GM18502 (cell line): ENCODE results near the gene PCSK2.
"Not testable (repeated sequence)": the region's sequence is repeated elsewhere in the genome, so short reads cannot be mapped to it uniquely, and the experiment has no call there.

Source experiments
- ATAC-seq: cut with Tn5 transposase; IDR thresholded peaks from one replicate; pipeline ENCODE4 v1.9.1; 2021; ENCODE audit warnings: mild to moderate bottlenecking; ENCODE audit not compliant: unreplicated experiment, poor library complexity

Gene PCSK2, protein sequence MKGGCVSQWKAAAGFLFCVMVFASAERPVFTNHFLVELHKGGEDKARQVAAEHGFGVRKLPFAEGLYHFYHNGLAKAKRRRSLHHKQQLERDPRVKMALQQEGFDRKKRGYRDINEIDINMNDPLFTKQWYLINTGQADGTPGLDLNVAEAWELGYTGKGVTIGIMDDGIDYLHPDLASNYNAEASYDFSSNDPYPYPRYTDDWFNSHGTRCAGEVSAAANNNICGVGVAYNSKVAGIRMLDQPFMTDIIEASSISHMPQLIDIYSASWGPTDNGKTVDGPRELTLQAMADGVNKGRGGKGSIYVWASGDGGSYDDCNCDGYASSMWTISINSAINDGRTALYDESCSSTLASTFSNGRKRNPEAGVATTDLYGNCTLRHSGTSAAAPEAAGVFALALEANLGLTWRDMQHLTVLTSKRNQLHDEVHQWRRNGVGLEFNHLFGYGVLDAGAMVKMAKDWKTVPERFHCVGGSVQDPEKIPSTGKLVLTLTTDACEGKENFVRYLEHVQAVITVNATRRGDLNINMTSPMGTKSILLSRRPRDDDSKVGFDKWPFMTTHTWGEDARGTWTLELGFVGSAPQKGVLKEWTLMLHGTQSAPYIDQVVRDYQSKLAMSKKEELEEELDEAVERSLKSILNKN

DNA sequence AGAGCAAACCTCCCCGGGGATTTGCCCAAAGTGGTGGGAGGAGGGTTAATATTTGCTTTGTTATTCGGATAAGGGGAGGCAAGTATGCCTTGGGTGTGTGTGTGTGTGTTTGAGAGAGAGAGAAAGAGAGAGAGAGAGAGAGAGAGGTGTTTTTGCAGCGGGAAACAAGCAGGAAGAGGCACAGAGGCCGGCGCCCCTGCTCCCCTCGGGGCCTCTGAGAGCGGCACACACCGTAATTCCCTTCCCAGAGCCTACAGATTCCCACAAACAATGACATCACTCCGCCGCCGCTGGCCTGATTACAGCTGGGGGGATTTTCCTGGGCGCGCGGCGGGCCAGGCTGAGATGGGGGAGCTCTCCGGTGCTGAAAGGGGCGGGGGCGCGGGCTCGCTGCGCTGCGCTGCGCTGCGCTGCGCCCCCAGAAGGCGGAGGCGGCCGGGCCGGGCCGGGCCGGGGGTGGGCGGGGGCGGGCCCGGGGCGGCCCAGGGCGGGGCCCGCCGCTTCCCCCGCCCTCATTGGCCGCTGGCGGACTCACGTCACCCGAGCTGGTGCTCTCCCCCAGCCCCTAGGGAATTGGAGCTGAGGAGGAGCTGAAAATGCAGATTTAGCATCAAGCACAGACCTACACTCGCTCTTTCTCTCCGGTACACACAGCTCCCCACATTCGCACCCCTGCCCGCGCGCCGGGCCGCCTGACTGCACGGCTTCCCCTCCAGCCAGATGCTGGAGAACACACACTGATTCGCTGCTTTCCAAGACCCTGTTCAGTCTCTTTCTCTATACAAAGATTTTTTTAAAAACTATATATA, at the start of gene PCSK2:
Gene PCSK2 (plus strand): TSS at position 631 of the 809 bp plus-strand sequence. CDS start 266 bp downstream, outside the sequence.
- ATAC-seq = peak; percentile 62

DNA sequence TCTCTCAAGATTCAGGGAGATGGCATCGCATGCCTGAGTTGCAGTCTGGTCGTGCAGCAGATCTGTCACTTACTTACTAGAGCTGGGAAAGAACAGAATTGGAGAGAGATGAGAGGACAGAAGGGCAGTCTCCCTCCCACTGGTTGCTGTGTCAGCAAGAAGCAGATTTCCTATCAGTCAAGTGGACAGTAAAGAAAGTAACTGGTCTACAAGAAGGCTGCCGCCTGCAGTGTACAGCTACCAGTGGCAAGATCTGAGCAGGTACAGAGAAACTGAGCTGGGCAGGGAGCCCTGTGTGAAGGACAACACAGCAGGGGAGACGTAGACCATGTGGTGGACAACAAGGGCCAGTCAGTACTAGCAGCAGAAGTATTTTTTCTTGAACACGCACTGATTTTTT, 49.5 kb upstream of the PCSK2 start:
- ATAC-seq = no peak

DNA sequence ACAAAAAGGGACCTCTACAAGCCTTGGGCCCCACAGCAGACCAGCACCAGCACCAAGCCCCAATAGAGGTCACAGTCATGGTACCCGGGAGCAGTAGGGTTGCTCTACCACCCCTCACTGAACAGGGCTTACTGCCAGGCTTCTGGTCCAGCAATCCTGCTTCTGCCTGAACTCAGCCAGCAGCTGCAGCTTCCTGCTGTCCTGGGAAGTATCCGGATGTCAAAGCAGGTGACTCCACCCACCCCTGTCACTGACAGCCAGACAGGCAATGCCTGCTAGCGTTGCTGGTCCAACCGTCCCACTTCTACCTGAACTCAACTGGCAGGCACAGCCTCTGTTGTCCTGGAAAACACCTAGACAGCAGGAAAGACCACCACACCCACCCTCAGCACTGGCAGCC, 47.0 kb upstream of the PCSK2 start:
- ATAC-seq = no peak

DNA sequence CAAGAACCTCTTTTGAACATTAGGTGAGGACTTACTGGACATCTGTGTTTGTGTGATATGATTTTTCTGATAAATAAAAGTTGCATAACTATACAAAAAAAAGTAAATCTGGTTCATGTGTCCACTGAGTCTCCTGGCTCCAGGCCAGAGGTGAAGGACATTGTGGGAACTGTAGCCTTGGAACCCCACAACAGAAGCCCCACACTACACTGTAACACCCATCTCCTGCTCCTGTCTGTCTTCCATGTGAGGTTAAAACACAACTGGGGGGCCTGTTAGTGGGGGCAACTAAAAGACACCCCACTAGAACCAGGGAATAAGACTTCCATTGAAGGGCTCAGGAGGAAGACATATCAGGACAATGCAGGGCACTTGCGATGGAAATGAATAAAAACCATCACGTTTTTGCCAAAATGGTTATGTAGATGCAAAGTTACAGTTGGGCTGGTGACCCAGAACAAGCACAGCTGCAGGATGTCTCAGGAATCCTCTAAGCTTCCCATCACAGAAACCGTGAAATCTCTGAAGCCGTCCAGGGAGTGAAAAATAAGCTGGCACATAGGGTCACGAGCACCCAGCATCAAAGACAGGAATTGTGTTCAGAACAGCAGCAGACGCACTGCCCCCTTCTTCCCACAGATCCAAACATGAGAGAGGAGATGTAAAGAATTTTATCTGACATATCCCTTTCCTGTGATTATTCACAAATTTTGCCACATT, 36.7 kb upstream of the PCSK2 start:
- no peak for ATAC-seq

DNA sequence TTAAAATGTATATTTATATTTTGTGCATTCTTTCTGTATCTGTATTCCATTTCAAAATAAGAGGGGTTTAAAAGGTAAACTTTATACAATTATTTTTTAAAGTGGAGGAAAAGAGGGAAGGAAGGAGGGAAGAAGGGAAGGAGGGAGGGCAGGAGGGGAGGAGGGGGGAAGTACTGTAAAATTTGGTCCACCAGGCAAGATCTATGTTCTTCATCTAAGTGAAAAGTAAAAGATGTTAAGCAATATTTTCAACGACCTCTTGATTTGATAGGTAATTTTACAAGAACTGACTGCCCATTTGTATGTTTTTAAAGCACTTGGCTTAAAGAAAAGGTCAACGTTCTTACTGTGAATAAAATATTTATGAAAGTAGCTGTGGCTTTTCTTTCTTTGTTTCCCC, 29.8 kb upstream of the PCSK2 start:
- ATAC-seq = no peak

DNA sequence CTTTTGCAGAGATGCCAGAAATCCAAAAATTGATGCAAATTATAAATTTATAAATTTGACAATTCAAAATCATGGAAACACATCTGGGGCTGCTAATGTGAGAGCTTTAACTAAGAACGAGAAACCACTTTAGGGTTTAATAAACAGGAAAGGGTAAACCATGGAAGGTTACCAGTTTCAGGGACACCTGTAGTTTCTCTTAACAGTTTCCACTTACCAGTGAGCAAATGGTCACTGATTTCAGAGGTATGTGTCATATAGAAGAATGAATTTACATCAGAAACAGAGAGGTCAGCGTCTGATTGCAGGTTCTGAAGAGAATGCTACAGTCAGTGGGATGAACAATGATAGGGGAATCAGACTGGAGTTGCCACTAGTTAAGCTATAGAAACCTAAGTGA, 24.8 kb upstream of the PCSK2 start:
- ATAC-seq = no peak

DNA sequence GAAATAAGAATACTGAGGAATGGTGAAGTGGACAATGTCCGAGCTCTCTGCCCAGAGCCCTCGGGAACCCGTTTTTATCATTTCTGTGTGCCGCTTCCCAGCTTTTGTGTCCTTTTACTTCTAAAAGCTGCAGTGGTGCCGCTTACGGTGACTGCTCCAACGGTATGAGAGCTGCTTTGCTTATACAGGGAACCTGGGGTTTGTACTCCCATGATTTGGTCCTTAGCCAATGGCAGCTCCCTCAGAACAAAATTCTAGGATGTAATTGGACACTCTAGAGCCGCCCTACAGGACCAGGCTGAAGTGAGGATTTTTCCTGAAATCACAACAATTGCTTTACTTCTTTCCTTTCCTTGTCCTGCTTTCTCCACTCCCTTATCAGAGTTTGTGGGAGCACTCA, 24.2 kb upstream of the PCSK2 start:
- ATAC-seq = no peak

DNA sequence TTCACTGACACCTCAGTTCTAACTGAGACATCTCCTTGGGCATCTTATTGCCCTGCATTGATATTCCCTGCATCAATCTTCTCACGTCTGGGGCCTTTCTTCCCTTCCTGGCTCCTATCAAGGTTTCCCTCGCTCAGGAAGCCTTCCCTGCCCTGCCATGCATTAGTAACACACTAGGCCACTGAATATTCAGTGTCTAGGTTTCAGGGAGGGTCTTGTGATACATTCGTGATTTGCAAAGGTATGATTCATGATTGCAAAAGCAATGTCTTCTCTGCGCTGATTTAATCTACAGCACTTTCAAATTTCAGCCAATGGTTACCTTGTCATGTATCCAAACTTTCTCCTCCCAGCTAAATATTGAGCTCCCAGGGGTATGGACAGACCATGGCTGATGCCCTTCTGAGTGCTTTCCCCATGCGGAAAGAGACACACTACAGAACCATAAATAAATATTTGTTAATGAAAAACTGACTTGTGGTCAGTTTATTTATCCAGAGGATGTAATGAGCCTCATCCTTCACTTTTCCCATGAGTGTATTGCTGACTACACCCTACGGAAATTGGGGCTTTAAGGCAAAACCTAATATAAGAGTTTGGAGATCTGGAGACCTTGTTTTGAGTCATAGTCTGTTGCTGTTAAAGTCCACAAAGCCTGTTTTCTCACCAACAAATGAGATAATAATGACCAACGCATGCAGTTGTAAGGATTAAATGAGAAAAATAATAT, 21.6 kb upstream of the PCSK2 start:
- ATAC-seq = no peak

DNA sequence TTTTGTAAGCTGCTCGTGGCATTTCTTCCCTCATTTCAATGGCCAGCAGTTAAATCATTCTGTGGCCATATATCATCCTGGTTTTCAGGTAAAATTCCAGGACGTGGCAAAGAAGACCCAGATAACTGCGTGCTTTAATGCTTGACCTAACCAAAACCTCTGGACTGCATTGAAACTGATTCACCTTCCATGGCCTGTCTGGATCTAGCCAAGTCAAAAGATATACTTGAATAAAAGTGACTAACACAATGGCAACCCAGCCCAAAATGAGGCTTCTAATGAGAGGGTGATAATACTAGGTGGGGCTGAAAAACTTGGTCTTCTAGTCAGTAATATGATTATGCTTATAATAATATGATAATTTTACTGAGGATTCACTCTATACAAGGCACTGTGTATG, 16.5 kb upstream of the PCSK2 start:
- no peak for ATAC-seq

DNA sequence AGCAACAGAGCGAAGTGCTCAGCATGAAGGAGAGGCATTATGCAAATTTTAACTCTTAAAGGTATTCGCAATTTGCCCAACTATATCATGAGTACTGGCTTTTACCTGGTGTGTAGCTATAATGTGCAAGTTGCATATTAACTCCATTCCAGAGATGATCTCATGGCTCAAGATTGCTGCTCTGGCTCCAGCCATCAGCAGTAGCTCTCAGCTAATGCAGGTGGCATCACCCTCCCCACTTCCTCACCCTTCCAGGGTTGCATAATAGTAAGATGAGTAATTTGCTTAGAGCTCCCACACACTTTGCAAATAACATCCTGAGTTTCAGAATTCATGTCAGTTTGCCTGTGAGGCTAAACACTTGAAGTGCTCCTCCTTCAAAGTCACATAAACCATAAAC, 15.9 kb upstream of the PCSK2 start:
- ATAC-seq = no peak

DNA sequence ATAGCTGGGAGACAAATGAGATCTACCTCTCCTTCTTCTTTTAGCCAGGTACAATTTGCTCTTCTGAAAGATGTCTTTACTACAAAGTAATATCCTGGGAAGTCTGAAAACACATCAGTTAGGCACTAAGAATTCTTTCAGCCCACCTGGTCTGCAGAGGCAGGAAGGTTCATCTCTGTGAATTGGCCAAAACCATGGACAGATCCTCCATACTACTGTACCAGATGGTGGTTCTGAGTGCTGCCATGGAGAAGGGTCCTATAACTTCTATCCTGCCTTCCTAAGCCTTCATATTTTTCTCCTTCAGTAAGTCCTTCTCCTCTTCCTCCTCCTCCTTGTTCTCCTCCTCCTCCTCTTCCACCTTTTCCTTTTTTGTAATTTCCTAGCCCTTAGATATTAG, 11.7 kb upstream of the PCSK2 start:
- no peak for ATAC-seq

DNA sequence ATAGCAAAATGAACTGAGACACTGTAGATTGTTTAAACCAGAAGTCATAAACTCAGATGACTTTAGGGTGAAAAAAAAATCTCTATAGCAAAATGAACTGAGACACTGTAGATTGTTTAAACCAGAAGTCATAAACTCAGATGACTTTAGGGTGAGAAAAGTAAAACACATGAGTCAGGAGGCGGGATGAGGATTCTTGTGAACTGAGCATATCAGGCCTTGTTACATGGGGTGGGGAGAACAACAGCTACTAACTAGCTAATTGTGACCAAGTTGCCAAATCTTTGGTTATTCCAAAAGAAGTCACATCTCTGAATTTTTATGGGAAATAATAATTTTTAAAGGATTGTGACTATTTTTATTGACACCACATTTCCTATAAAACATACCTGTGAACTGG, 7.0 kb upstream of the PCSK2 start:
- not testable (repeated sequence) for ATAC-seq

DNA sequence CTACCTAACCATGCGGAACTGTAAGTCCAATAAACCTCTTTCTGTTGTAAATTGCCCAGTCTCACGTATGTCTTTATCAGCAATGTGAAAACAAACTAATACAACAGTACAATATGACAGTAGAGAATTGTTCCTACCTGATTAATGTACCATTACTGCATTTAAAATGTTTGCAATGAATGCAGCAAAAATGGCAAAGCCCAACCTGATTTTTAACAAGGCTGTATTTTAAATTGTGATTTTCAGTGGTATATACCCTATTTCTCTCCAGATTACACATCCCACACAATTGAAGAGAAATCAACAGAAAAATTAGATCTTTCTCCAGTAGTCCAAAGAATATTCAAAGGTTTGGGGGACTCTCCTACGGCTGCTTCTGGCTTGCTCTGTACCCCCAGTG, 3.3 kb upstream of the PCSK2 start:
- ATAC-seq = no peak

DNA sequence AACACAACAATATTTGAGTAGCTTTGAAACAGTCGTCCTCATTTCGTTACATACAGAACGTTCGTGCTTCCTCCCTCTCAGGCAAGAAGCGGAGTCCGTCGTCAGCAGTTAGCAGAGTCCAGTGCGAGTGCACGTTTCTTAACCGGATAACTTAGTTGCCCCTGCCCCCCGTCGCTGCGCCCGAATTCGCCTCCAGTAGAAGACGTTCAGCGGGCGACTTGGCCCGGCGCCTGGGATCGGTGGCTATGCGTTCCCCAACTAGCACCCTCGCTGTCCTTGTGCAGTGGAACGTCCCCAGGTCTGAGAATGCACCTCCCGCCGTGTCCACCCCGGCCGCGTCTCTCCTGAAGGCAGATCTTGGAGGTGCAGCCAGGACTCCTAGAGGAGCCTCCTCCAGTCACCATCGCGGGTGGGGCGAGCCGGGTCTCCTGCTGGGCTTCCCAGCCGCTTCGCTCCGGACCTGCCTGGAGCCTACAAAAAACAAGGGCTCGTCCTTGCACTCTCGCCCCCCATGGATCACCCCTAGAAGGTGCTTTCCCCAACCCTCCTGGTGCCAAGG, 910 bp upstream of the PCSK2 start:
- no peak for ATAC-seq

DNA sequence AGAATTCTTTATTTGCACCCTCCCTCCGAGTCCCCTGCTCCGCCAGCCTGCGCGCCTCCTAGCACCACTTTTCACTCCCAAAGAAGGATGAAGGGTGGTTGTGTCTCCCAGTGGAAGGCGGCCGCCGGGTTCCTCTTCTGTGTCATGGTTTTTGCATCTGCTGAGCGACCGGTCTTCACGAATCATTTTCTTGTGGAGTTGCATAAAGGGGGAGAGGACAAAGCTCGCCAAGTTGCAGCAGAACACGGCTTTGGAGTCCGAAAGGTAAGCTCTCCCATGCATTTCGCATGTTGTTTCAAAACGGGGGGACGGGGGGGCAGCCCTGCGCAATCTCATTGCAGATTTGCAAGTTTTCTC, 357 bp downstream of the PCSK2 start:
- ATAC-seq = no peak

DNA sequence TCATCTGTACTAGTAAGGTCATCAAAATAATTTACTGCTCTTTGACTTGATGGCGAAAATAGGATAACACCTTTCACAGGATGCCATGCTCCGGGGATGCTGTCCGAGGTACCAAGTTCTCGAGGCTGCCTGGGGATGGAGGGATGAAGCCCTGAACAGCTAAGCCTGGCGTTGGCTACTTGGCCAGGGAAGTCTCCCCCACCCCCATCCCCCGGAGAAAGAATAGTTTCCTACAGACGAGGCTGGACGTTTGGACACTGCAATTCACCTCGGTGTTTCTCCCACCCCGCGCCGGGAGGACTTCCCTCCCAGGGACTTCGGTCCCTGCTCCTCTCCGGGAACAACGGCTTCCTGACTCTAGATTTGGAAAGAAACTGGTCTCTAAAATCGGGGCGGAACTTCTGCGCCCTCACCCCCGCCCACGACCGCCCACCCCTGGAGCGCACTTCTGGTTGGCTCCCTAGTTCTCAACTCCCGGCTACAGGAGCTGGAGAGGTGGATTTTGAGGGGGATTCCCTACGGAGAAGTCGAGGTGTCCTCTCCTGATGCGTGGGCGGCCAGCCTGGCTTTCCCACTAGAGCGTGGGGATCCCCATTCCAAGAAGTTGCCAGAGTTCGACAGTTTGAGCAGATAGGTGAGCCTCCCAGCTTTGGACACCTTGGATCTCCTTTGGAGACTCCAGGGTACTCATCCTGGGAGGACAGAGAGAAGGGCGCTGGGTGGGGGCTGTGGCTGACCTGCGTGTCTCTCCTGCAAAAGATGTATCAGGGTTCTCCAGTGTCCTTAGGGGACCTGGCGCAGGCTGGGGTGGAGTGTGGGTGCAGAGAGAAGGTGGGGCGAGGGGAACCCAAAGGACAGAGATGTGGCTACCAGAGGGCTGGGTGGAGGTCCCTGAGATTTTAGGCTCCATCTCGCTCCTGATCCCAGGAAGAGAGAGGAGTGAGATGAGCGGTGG, 1.1 kb downstream of the PCSK2 start:
- no peak for ATAC-seq

DNA sequence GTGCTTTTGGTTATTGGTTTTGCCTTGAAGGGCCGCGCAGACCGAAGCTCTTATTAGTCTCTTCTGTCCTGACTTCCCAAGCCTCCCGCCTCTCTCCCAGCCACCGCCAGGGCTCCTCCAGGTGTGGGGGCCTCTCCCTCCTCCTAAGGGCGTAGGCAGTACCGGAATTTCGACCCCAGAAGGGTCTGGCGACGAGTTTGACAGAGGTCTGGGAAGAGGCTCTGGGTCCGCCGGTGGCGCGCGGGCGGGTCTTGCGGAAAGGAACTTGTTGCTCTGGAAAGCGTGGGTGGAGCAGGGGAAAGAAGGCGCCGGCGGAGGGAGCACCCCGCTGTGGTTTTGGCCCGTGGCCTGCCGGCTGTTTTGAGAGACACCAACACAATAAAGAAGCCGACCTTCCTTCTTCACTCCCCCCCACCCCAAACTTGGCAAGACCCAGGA, 1.8 kb downstream of the PCSK2 start:
- ATAC-seq = no peak

DNA sequence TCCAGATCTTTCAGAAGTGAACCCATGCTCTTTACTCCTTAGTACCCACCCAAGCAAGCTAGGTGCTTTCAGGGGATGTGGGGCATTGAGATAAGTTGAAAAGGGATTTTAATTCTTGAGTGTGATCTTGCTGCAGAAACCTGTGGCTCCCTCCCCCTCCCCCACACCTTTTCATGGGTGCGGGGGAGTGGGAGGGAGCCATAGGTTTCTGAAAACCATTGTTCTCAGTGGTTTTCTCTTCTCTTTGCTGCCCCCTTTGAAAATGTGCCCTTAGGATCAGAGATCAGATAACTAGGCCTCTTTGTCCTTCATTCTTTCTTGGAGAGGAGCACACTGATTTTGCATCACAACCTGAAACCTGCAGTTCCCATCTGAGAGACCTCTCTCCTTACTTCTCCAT, 2.4 kb downstream of the PCSK2 start:
- ATAC-seq = no peak

DNA sequence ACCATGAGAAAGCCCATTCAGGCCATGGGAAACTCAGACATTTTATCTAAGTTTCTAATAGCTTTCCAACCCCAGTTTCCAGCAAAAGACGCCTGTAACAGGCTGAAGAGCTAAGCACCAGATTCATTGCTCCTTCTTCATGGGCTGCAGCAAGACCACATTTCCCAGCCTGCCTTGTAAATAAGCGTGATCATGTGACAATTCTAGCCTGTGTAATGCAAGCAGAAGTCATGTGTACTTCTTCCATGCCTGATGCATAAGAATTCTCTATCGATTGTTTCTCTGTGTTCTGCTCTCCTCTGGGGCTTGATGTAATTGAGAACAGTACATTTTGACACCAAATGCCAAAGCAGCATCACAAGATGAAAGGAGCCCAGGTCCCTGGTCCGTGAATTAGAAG, 6.8 kb downstream of the PCSK2 start:
- ATAC-seq = no peak
